ENCODE results near the gene TRIM56. TPM values are rescaled to one million over a fixed set of nuclear protein-coding genes. Genes with fewer than 3 reads are reported as not detected.
A peak's percentile ranks its signal among the peaks of the same experiment; 100 is the strongest.
"Not testable (repeated sequence)": the region's sequence is repeated elsewhere in the genome, so short reads cannot be mapped to it uniquely, and the experiment has no call there.

The TRIM56 gene
- total RNA-seq, 1 experiment from 2014 or later: 23.1 TPM

DNA sequence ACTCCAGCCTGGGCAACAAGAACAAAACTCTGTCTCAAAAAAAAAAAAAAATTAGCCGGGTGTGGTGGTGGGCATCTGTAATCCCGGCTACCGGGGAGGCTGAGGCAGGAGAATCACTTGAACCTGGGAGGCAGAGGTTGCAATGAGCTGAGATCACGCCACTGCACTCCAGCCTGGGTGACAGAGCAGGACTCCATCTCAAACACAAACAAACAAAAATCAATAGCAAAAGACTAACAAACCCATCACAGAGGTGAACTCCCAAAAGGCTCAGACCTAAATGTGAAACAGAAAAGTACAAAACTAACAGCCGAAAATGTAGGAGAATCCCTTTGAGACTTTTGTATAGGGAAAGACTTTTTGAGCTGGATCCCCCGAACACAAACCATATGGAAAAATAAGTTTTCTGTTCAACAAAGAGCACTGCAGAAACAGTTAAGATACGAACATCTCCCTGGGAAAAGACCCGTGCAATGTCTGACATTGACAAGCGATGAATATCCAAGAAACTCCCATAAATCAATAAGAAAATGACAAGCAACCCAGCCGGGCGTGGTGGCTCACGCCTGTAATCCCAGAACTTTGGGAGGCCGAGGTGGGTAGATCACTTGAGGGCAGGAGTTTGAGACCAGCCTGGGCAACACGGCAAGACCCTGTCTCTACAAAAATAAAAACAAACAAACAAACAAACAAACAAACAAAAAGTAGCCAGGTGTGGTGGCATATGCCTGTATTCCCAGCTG lies 13.7 kb upstream of the TRIM56 start:
- CTCF ChIA-PET: interaction anchor here (0.7 to 1.6 kb wide), 3 partner anchors 106 to 1208 kb away, joined by 3 read pairs; partner anchors contain the start of gene ACHE
- H3K36me3 Mint-ChIP-seq; ATAC-seq; DNase-seq (ENCODE audit: low spot score); H3K27me3 Mint-ChIP-seq (ENCODE audit: low read depth); H3K27ac Mint-ChIP-seq; H3K4me1 Mint-ChIP-seq; H3K4me3 Mint-ChIP-seq; H3K9me3 Mint-ChIP-seq; POLR2A ChIA-PET: not testable (repeated sequence)

DNA sequence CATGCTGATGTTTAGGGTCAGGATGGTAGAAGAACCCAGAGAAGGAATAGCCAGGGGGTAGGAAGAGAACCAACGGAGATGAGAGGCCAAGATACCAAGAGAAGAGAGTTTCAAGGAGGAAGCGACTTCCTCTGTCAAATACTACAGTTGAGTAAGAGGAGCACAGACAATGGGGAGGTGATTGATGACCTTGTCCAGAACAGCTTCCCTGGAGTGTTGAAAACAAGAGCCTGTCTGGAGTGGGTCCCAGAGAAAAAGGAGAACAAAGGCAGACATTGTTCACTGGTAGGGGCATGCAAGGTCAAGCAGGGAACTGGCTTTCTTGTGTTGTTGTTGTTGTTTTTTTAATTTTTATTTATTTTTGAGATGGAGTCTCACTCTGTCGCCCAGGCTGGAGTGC lies 9.6 kb upstream of the TRIM56 start:
- ChIA-PET POLR2A (no interaction called here), CTCF (no interaction called here)

DNA sequence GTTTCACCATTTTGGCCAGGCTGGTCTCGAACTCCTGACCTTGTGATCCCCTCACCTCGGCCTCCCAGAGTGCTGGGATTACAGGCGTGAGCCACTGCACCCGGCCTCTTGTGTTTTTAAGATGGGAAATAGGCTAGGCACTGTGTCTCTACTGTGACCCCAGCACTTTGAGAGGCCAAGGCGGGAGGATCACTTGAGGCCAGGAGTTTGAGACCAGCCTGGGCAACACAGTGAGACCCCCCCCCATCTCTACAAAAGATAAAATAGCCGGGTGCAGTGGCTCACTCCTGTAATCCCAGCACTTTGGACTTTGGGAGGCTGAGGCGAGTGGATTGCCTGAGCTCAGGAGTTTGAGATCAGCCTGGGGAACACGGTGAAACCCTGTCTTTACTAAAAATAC lies 9.1 kb upstream of the TRIM56 start:
- POLR2A ChIA-PET; H3K4me1 Mint-ChIP-seq; DNase-seq (ENCODE audit: low spot score); H3K9me3 Mint-ChIP-seq; H3K4me3 Mint-ChIP-seq; H3K36me3 Mint-ChIP-seq; H3K27me3 Mint-ChIP-seq (ENCODE audit: low read depth); H3K27ac Mint-ChIP-seq; ATAC-seq: not testable (repeated sequence)
- CTCF ChIA-PET: interaction anchor here (2.3 to 2.7 kb wide), 3 partner anchors 19 to 181 kb away, joined by 9 to 24 read pairs (median 15); partner anchors contain the start of gene ACHE
- 0 out of 2 replicates have a peak, but pooled peaks have one; percentile 3 for TF ChIP-seq ZNF121 (CRISPR knock-in tag; IDR thresholded peaks at IDR 0.05)

More for the DNA sequence above, 9.6 kb upstream of the TRIM56 start:
- Mint-ChIP-seq H3K27ac (no peak overlapping the region), H3K4me1 (peaks cover 8% of the 10 kb centered on the region; the same call in 1 of the 2 replicates), H3K4me3 (no peak overlapping the region), H3K27me3 (ENCODE audit: low read depth) (no peaks in the 10 kb centered on the region), H3K36me3 (no peaks in the 10 kb centered on the region), H3K9me3 (no peaks in the 10 kb centered on the region)
- no peak for DNase-seq (ENCODE audit: low spot score)
- TF ChIP-seq FOXP1 (CRISPR knock-in tag; IDR thresholded peaks at IDR 0.05; ENCODE audit: borderline replicate concordance) (no peak), ATF3 (CRISPR knock-in tag; conservative IDR thresholded peaks at IDR 0.05) (no peak), ZNF416 (CRISPR knock-in tag; IDR thresholded peaks at IDR 0.05) (no peak), RORB (CRISPR knock-in tag; IDR thresholded peaks at IDR 0.05) (no peak), HMGA2 (CRISPR knock-in tag; IDR thresholded peaks at IDR 0.05) (no peak), FOXK1 (CRISPR knock-in tag; IDR thresholded peaks at IDR 0.05) (no peak), PRRX2 (CRISPR knock-in tag; IDR thresholded peaks at IDR 0.05) (no peak)
- TF ChIP-seq, protein P1, sequence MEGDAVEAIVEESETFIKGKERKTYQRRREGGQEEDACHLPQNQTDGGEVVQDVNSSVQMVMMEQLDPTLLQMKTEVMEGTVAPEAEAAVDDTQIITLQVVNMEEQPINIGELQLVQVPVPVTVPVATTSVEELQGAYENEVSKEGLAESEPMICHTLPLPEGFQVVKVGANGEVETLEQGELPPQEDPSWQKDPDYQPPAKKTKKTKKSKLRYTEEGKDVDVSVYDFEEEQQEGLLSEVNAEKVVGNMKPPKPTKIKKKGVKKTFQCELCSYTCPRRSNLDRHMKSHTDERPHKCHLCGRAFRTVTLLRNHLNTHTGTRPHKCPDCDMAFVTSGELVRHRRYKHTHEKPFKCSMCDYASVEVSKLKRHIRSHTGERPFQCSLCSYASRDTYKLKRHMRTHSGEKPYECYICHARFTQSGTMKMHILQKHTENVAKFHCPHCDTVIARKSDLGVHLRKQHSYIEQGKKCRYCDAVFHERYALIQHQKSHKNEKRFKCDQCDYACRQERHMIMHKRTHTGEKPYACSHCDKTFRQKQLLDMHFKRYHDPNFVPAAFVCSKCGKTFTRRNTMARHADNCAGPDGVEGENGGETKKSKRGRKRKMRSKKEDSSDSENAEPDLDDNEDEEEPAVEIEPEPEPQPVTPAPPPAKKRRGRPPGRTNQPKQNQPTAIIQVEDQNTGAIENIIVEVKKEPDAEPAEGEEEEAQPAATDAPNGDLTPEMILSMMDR (IDR thresholded peaks at IDR 0.05): no peak
- TF ChIP-seq, protein P2, sequence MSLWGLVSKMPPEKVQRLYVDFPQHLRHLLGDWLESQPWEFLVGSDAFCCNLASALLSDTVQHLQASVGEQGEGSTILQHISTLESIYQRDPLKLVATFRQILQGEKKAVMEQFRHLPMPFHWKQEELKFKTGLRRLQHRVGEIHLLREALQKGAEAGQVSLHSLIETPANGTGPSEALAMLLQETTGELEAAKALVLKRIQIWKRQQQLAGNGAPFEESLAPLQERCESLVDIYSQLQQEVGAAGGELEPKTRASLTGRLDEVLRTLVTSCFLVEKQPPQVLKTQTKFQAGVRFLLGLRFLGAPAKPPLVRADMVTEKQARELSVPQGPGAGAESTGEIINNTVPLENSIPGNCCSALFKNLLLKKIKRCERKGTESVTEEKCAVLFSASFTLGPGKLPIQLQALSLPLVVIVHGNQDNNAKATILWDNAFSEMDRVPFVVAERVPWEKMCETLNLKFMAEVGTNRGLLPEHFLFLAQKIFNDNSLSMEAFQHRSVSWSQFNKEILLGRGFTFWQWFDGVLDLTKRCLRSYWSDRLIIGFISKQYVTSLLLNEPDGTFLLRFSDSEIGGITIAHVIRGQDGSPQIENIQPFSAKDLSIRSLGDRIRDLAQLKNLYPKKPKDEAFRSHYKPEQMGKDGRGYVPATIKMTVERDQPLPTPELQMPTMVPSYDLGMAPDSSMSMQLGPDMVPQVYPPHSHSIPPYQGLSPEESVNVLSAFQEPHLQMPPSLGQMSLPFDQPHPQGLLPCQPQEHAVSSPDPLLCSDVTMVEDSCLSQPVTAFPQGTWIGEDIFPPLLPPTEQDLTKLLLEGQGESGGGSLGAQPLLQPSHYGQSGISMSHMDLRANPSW (CRISPR knock-in tag; conservative IDR thresholded peaks at IDR 0.05; ENCODE audit: low read depth): no peak
- TF ChIP-seq, protein P3, sequence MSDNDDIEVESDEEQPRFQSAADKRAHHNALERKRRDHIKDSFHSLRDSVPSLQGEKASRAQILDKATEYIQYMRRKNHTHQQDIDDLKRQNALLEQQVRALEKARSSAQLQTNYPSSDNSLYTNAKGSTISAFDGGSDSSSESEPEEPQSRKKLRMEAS (CRISPR knock-in tag; IDR thresholded peaks at IDR 0.05): no peak
- ATAC-seq: no peak

DNA sequence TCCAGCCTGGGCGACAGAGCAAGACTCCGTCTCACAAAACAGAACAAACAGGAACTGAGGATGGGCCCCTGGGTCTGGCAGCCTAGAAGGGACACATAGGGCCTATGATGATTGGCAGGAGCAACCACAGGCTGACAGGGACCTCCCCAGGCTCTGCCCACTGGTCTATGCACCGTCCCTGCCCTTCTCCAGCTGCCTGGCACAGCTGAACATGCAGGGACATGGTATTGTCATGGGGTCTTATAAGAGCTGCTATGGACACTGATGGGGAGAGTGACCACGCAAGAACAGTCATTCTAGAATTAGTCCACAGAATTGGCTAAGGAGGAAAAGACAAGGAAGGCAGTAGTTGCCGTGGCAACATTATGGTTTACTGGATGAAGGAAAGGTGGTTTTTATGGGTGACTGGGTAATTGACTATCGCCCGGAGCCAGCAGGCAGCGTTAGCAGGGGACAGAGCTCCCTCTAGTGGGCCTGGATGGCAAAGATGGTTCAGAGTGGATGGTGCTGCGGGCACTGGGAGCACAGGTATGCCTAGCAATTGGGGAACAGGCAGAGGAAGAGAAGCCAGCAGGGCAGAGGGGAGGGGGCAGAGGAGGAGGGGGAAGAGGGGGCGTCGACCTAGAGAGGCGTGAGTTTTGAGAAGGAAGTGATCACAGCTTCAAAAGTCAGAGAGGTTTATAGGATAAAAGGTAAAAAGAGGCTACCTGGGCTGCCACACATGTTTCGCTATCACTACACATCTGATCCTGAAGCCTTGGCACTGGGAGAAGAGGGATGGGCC lies 7.8 kb upstream of the TRIM56 start:
- ATAC-seq: peak; percentile 99
- peaks cover 8% of the 10 kb centered on the region; the same call in 1 of the 2 replicates for H3K4me1 Mint-ChIP-seq
- ChIA-PET CTCF (interaction anchor here (0.6 to 2.7 kb wide), 52 partner anchors 8 to 588 kb away, joined by 3 to 24 read pairs (median 5); partner anchors contain the start of genes ACHE, MUC17, PLOD3 and SERPINE1), POLR2A (interaction anchor here (0.6 to 1.5 kb wide), 3 partner anchors 125 to 336 kb away, joined by 5 to 8 read pairs (median 6); partner anchors contain the start of gene UFSP1)
- no peak overlapping the region for H3K27ac Mint-ChIP-seq
- H3K27me3 Mint-ChIP-seq (ENCODE audit: low read depth): no peaks in the 10 kb centered on the region
- DNase-seq (ENCODE audit: low spot score): peak; percentile 96
- TF ChIP-seq, protein P4, sequence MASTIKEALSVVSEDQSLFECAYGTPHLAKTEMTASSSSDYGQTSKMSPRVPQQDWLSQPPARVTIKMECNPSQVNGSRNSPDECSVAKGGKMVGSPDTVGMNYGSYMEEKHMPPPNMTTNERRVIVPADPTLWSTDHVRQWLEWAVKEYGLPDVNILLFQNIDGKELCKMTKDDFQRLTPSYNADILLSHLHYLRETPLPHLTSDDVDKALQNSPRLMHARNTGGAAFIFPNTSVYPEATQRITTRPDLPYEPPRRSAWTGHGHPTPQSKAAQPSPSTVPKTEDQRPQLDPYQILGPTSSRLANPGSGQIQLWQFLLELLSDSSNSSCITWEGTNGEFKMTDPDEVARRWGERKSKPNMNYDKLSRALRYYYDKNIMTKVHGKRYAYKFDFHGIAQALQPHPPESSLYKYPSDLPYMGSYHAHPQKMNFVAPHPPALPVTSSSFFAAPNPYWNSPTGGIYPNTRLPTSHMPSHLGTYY (CRISPR knock-in tag; IDR thresholded peaks at IDR 0.05): no peak
- TF ChIP-seq, protein P1 (IDR thresholded peaks at IDR 0.05): peak; percentile 90
- TF ChIP-seq, protein P5, sequence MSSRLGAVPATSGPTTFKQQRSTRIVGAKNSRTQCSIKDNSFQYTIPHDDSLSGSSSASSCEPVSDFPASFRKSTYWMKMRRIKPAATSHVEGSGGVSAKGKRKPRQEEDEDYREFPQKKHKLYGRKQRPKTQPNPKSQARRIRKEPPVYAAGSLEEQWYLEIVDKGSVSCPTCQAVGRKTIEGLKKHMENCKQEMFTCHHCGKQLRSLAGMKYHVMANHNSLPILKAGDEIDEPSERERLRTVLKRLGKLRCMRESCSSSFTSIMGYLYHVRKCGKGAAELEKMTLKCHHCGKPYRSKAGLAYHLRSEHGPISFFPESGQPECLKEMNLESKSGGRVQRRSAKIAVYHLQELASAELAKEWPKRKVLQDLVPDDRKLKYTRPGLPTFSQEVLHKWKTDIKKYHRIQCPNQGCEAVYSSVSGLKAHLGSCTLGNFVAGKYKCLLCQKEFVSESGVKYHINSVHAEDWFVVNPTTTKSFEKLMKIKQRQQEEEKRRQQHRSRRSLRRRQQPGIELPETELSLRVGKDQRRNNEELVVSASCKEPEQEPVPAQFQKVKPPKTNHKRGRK (CRISPR knock-in tag; IDR thresholded peaks at IDR 0.05; ENCODE audit: borderline replicate concordance): 0 out of 2 replicates have a peak, but pooled peaks have one; percentile 40
- no peak overlapping the region for H3K4me3 Mint-ChIP-seq
- no peaks in the 10 kb centered on the region for H3K36me3 Mint-ChIP-seq
- peaks cover 6% of the 10 kb centered on the region; the same call in 1 of the 2 replicates for H3K9me3 Mint-ChIP-seq
